Mucosa of descending colon (tissue), 3 donors: ENCODE measurements around the gene EEF1B2. TPM values are rescaled to one million over a fixed set of nuclear protein-coding genes. Genes with fewer than 3 reads are reported as not detected.

Experiments
- ATAC-seq: fragments of 200-7000 bp; cut with Tn5 transposase; one replicate; pipeline ENCODE4 v1.9.1; 2020; ENCODE audit warnings: mild to moderate bottlenecking, moderate library complexity
- DNase-seq, 3 donors: peaks; one replicate each; pipeline ENCODE4 v3.0.0-alpha.2; 2020
- H3K36me3 ChIP-seq: fragments of 200-600 bp; one replicate; pipeline ENCODE4 v1.8.0; 2021; ENCODE audit warnings: low read depth, mild to moderate bottlenecking
- H3K4me1 ChIP-seq: fragments of 200-600 bp; one replicate; pipeline ENCODE4 v1.8.0; 2021; ENCODE audit warnings: low read depth, mild to moderate bottlenecking
- H3K4me3 ChIP-seq: fragments of 200-600 bp; one replicate; pipeline ENCODE4 v1.8.0; 2021; ENCODE audit warnings: mild to moderate bottlenecking
- H3K9me3 ChIP-seq: fragments of 200-600 bp; one replicate; pipeline ENCODE4 v1.8.0; 2021; ENCODE audit warnings: mild to moderate bottlenecking
- intact Hi-C, 2 donors: fragments of 100-400 bp; cut with DNase I in 1 of 2; cut with micrococcal nuclease in 1 of 2; formaldehyde crosslinking; loops; one replicate each; pipeline versions ENCODE4 v1.11.0 to v1.11.1; 2022; cut with DNase I, micrococcal nuclease
- total RNA-seq, 3 donors: library from RNA; stranded (reverse); fragmentation: NEBNext Ultra II Directional in 2 of 3; extraction: Animal tissue kit (Norgen Biotek cat#: 25700) in 2 of 3; gene quantifications; one replicate each; pipeline versions ENCODE4 v1.2.1 to v1.2.4, GENCODE V29; 2021 to 2023
- TF ChIP-seq, protein P1 (sequence below): fragments of 200-600 bp; IDR thresholded peaks from one replicate; pipeline ENCODE4 v1.8.0; 2022; ENCODE audit warnings: antibody characterized with exemption, mild to moderate bottlenecking
- donor health status: DM: no; HTN: no; CAD: no; lungs with moderate emphysema.
- donor health status: DM: no; HTN: no; CAD: no.
- donor health status: DM: no; HTN: yes; CAD: no.

EEF1B2 gene
- total RNA-seq, 3 donors from 2014 or later: 374 to 475 (median 385) TPM

DNA sequence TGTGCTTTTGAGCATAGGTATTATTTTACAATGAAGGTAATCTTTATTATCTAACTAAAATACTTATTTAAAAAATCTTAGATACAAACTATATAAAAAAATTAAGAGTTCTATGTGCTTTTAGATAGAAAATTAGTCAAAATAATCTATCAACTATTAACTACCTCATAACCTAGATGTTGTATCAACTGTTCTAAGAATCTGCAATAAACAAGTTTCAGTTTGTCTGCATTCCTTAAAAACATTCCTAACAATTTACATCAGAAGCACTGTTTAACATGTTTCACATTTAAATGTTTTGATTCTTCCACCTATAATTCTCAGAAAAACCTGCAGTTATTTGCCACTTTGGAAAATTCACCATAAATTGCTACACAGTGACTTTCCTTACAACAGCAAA lies 33.8 kb upstream of the EEF1B2 start:
- TF ChIP-seq, protein P1, sequence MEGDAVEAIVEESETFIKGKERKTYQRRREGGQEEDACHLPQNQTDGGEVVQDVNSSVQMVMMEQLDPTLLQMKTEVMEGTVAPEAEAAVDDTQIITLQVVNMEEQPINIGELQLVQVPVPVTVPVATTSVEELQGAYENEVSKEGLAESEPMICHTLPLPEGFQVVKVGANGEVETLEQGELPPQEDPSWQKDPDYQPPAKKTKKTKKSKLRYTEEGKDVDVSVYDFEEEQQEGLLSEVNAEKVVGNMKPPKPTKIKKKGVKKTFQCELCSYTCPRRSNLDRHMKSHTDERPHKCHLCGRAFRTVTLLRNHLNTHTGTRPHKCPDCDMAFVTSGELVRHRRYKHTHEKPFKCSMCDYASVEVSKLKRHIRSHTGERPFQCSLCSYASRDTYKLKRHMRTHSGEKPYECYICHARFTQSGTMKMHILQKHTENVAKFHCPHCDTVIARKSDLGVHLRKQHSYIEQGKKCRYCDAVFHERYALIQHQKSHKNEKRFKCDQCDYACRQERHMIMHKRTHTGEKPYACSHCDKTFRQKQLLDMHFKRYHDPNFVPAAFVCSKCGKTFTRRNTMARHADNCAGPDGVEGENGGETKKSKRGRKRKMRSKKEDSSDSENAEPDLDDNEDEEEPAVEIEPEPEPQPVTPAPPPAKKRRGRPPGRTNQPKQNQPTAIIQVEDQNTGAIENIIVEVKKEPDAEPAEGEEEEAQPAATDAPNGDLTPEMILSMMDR: no peak
- no peak for ATAC-seq
- intact Hi-C loops: no loop called here

DNA sequence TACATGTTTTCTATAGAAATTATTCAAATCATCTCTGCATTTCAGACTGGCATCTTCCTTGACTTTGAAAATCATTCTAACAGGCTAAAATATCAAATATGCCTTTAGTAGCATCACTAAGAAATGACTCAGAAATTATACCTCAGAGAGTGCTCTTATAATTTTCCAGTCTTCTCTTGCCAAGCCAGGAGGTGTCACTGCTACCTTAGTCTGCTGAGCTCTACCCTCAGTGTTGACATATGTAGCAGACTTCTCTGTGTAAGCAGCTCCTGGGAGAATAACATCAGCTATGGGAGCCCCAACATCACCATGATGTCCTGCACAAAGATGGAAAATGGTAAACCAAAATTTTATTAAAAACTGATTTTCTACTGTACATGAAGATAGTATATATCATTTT lies 32.0 kb upstream of the EEF1B2 start:
- Histone ChIP-seq H3K9me3 (no peaks in the 10 kb centered on the region), H3K36me3 (peaks cover 35% of the 10 kb centered on the region), H3K4me1 (no peaks in the 10 kb centered on the region), H3K4me3 (no peak overlapping the region)
- no peak for DNase-seq
- TF ChIP-seq, protein P1: no peak
- ATAC-seq: no peak
- intact Hi-C loops: no loop called here

More for the DNA sequence above, 33.8 kb upstream of the EEF1B2 start:
- Histone ChIP-seq H3K9me3 (no peaks in the 10 kb centered on the region), H3K36me3 (peaks cover 28% of the 10 kb centered on the region), H3K4me3 (no peak overlapping the region), H3K4me1 (no peaks in the 10 kb centered on the region)
- DNase-seq: no peak

DNA sequence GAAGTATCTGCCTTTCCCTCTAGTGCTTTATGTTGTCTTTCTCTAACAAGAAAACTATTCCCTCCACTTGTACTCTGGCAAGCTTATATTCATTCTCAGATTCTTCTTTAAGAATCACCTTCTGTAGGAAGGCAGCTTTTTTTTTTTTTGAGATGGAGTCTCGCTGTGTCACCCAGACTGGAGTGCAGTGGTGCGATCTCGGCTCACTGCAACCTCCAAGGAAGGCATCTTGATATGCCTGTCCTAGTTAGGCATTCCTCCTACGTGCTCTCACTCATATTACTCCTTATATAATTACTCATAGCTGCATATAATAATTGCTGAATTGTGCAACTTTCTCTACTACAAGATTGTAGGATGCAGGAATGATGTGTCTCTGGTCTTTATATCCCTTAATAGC lies 16.2 kb upstream of the EEF1B2 start:
- Histone ChIP-seq H3K4me1 (no peaks in the 10 kb centered on the region), H3K36me3 (peaks cover 20% of the 10 kb centered on the region), H3K4me3 (no peak overlapping the region), H3K9me3 (no peaks in the 10 kb centered on the region)
- TF ChIP-seq, protein P1: no peak
- intact Hi-C loops: no loop called here
- ATAC-seq (no peak), DNase-seq (no peak)

DNA sequence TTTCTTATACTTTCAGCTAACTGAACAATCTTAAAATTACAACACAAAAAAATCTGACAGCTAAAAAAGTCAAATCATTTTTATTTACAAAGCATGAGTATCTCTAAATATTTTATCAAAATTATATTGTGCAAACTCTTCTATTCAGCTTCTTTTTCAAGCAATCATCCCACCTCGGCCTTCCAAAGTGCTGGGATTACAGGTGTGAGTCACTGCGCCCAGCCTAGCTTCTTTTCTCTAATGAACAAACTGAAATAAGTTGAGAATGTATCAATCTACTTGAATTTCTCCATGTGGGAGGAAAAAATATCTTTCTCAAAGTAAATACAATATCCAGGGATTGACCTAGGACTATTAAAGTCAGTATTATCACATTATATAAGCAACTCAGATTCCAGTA lies 15.3 kb upstream of the EEF1B2 start:
- Histone ChIP-seq H3K4me1 (no peaks in the 10 kb centered on the region), H3K9me3 (no peaks in the 10 kb centered on the region), H3K36me3 (peaks cover 20% of the 10 kb centered on the region), H3K4me3 (no peak overlapping the region)
- ATAC-seq (no peak), DNase-seq (no peak)
- intact Hi-C loops: no loop called here
- TF ChIP-seq, protein P1: no peak

DNA sequence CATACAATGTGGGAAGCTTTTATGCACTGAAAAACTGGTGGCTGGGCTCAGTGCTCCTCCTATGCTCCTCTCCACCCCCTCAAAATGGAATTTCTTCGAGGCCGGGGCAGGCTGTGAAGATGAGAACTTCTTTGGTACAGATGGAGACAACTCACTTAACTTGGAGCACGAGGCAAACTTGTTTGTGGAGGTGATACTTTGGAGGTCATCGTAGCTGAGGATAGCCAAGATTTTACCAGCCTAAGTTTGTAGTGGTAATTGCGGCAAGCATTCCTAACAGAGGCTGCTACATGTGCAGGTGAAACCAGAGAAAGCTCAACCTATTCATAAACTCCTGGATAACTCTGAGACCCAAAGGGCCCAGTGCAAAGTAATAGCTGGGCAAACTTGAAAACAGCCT lies 14.0 kb upstream of the EEF1B2 start:
- H3K36me3 ChIP-seq: peaks cover 20% of the 10 kb centered on the region

More for the DNA sequence above, 14.0 kb upstream of the EEF1B2 start:
- TF ChIP-seq, protein P1: no peak
- Histone ChIP-seq H3K4me1 (no peaks in the 10 kb centered on the region), H3K4me3 (no peak overlapping the region), H3K9me3 (no peaks in the 10 kb centered on the region)
- intact Hi-C loops: no loop called here
- no peak for DNase-seq
- ATAC-seq: no peak
